Muscle of leg (tissue), 11 donors: ENCODE data around the gene TSPAN1. TPM values are rescaled to one million over a fixed set of nuclear protein-coding genes. Genes with fewer than 3 reads are reported as not detected.

Experiments used
- DNase-seq: peaks from one replicate; pipeline ENCODE4 v3.0.0; 2013
- H3K27ac ChIP-seq: one replicate; pipeline ENCODE4 v1.5.1; 2013; ENCODE audit warnings: mild to moderate bottlenecking, low read length, control low read depth
- H3K27me3 ChIP-seq: one replicate; pipeline ENCODE4 v1.6.1; 2013; ENCODE audit warnings: low read length; ENCODE audit not compliant: control insufficient read depth, insufficient read depth
- H3K36me3 ChIP-seq: one replicate; pipeline ENCODE4 v1.6.1; 2013; ENCODE audit warnings: low read length; ENCODE audit not compliant: control insufficient read depth, insufficient read depth
- H3K4me1 ChIP-seq: one replicate; pipeline ENCODE4 v1.6.1; 2013; ENCODE audit warnings: low read length; ENCODE audit not compliant: control insufficient read depth, insufficient read depth
- H3K4me3 ChIP-seq: one replicate; pipeline ENCODE4 v1.5.1; 2013; ENCODE audit warnings: low read length, control low read depth
- H3K9me3 ChIP-seq: replicated peaks from 2 replicates; pipeline ENCODE4 v1.6.1; 2013; ENCODE audit warnings: low read depth, low read length; ENCODE audit not compliant: control insufficient read depth
- WGBS: methylation state at CpG from one replicate; pipeline ENCODE4 v1.1.5; 2013; ENCODE audit warnings: missing lambda C conversion rate; ENCODE audit not compliant: insufficient coverage; 5-methylcytosine and 5-hydroxymethylcytosine counted together
- polyA plus RNA-seq, 8 donors: library from polyadenylated mRNA; unstranded; fragments of 120-200 nt; gene quantifications; one replicate each; pipeline versions ENCODE4 v1.2.1 to v1.2.3, GENCODE V29; 2013; ENCODE audit warnings: inconsistent platforms in 1 of 8, low replicate concordance in 1 of 8; ENCODE audit not compliant: insufficient read length in 8 of 8, insufficient read depth in 1 of 8
- total RNA-seq: library from RNA; stranded (reverse); fragments of 120-200 nt; gene quantifications from one replicate; pipeline ENCODE4 v1.2.4, GENCODE V29; 2013

Gene TSPAN1
- total and polyA plus RNA-seq, 9 donors, result 0.31 to 1.7 (median 0.51) TPM; not detected in 2

GRCh38 chr1:46159516-46159915 lies 15.4 kb upstream of the TSPAN1 start:
- no peaks in the 10 kb centered on the region for H3K9me3 ChIP-seq
- WGBS, result 40% methylated on average over 3 of the region's 3 CpGs
- no peaks in the 10 kb centered on the region for H3K4me1 ChIP-seq
- no peaks in the 10 kb centered on the region for H3K36me3 ChIP-seq
- no peak for DNase-seq
- no peak overlapping the region for H3K4me3 ChIP-seq
- H3K27ac ChIP-seq, result no peak overlapping the region
- H3K27me3 ChIP-seq, result no peaks in the 10 kb centered on the region

GRCh38 chr1:46160212-46160611 lies 14.7 kb upstream of the TSPAN1 start:
- Histone ChIP-seq H3K4me1 (no peaks in the 10 kb centered on the region), H3K9me3 (no peaks in the 10 kb centered on the region), H3K4me3 (no peak overlapping the region), H3K27me3 (no peaks in the 10 kb centered on the region), H3K27ac (no peak overlapping the region), H3K36me3 (no peaks in the 10 kb centered on the region)
- DNase-seq, result no peak
- no CpG with 5 or more reads among the region's 1 CpG for WGBS

GRCh38 chr1:46166521-46167462 lies 8.1 kb upstream of the TSPAN1 start:
- Histone ChIP-seq H3K36me3 (no peaks in the 10 kb centered on the region), H3K27ac (peak overlapping the region; percentile 84), H3K4me1 (peaks cover 16% of the 10 kb centered on the region), H3K9me3 (no peaks in the 10 kb centered on the region), H3K27me3 (peaks cover 20% of the 10 kb centered on the region), H3K4me3 (peak overlapping the region; percentile 51)
- 7% methylated on average over 43 of the region's 47 CpGs for WGBS
- DNase-seq, result peak; percentile 66

GRCh38 chr1:46168477-46168876 lies 6.4 kb upstream of the TSPAN1 start:
- no peak overlapping the region for H3K27ac ChIP-seq

GRCh38 chr1:46169811-46170454 lies 5.0 kb upstream of the TSPAN1 start:
- Histone ChIP-seq H3K27ac (no peak overlapping the region), H3K4me1 (peaks cover 36% of the 10 kb centered on the region), H3K27me3 (peaks cover 20% of the 10 kb centered on the region), H3K4me3 (no peak overlapping the region), H3K9me3 (no peaks in the 10 kb centered on the region), H3K36me3 (no peaks in the 10 kb centered on the region)
- 83% methylated on average over 1 of the region's 3 CpGs for WGBS
- DNase-seq, result no peak

More at GRCh38 chr1:46168477-46168876, 6.4 kb upstream of the TSPAN1 start:
- peaks cover 20% of the 10 kb centered on the region for H3K27me3 ChIP-seq
- no peaks in the 10 kb centered on the region for H3K9me3 ChIP-seq
- DNase-seq, result no peak
- no peaks in the 10 kb centered on the region for H3K36me3 ChIP-seq
- H3K4me3 ChIP-seq, result no peak overlapping the region
- peaks cover 23% of the 10 kb centered on the region for H3K4me1 ChIP-seq
- WGBS, result no CpG with 5 or more reads among the region's 1 CpG

GRCh38 chr1:46171351-46171750 lies 3.5 kb upstream of the TSPAN1 start:
- DNase-seq, result no peak
- Histone ChIP-seq H3K36me3 (no peaks in the 10 kb centered on the region), H3K27me3 (peaks cover 20% of the 10 kb centered on the region), H3K27ac (no peak overlapping the region), H3K4me1 (peaks cover 36% of the 10 kb centered on the region), H3K4me3 (no peak overlapping the region), H3K9me3 (no peaks in the 10 kb centered on the region)
- 75% methylated on average over 7 of the region's 8 CpGs for WGBS

GRCh38 chr1:46171871-46172270 lies 3.0 kb upstream of the TSPAN1 start:
- Histone ChIP-seq H3K4me1 (peaks cover 32% of the 10 kb centered on the region), H3K27ac (no peak overlapping the region), H3K4me3 (no peak overlapping the region), H3K36me3 (no peaks in the 10 kb centered on the region), H3K27me3 (peaks cover 15% of the 10 kb centered on the region), H3K9me3 (no peaks in the 10 kb centered on the region)
- DNase-seq, result no peak
- 46% methylated on average over 5 of the region's 6 CpGs for WGBS

- peaks cover 10% of the 10 kb centered on the region for H3K27me3 ChIP-seq
- peaks cover 29% of the 10 kb centered on the region for H3K4me1 ChIP-seq
- H3K4me3 ChIP-seq, result no peak overlapping the region
- DNase-seq, result no peak
- no peaks in the 10 kb centered on the region for H3K36me3 ChIP-seq
- no peaks in the 10 kb centered on the region for H3K9me3 ChIP-seq
- 87% methylated on average over 3 of the region's 4 CpGs for WGBS
- no peak overlapping the region for H3K27ac ChIP-seq
These were observed 2.6 kb upstream of the TSPAN1 start for GRCh38 chr1:46172321-46172720.

- peaks cover 26% of the 10 kb centered on the region for H3K4me1 ChIP-seq
- WGBS, result 31% methylated on average over 2 of the region's 4 CpGs
- peak; percentile 44 for DNase-seq
- H3K36me3 ChIP-seq, result no peaks in the 10 kb centered on the region
- no peak overlapping the region for H3K4me3 ChIP-seq
- peaks cover 3% of the 10 kb centered on the region for H3K27me3 ChIP-seq
- H3K27ac ChIP-seq, result no peak overlapping the region
- H3K9me3 ChIP-seq, result no peaks in the 10 kb centered on the region
These were observed 1.5 kb upstream of the TSPAN1 start for GRCh38 chr1:46173361-46173856.

GRCh38 chr1:46175243-46175642 lies 356 bp downstream of the TSPAN1 start:
- DNase-seq, result no peak
- Histone ChIP-seq H3K9me3 (no peaks in the 10 kb centered on the region), H3K36me3 (no peaks in the 10 kb centered on the region), H3K4me3 (no peak overlapping the region), H3K4me1 (peaks cover 37% of the 10 kb centered on the region), H3K27me3 (no peaks in the 10 kb centered on the region), H3K27ac (no peak overlapping the region)
- WGBS, result 60% methylated on average over 1 of the region's 3 CpGs
